Tibial nerve (tissue), 4 donors: ENCODE measurements around the gene IP6K3. TPM values are rescaled to one million over a fixed set of nuclear protein-coding genes. Genes with fewer than 3 reads are reported as not detected.

Experiments
- DNase-seq, 2 donors: peaks; one replicate each; pipeline ENCODE4 v3.0.0-alpha.2; 2019; ENCODE audit warnings: low spot score in 2 of 2
- H3K27ac ChIP-seq, 4 donors: fragments of 200-600 bp; sonication (generic) in 3 of 4; one replicate each; pipeline ENCODE4 v1.5.1; 2017 to 2019; ENCODE audit warnings: mild to moderate bottlenecking in 1 of 4
- H3K27me3 ChIP-seq, 2 donors: fragments of 200-600 bp; sonication (generic) in 1 of 2; one replicate each; pipeline versions ENCODE4 v1.5.1 to v1.6.0; 2017 to 2019
- H3K36me3 ChIP-seq, 3 donors: fragments of 200-600 bp; sonication (generic); one replicate each; pipeline ENCODE4 v1.5.1; 2018 to 2019
- H3K4me1 ChIP-seq, 4 donors: fragments of 200-600 bp; sonication (generic) in 3 of 4; one replicate each; pipeline ENCODE4 v1.5.1; 2017 to 2019
- H3K4me3 ChIP-seq, 4 donors: fragments of 200-600 bp; sonication (generic) in 3 of 4; one replicate each; pipeline ENCODE4 v1.5.1; 2017 to 2019; ENCODE audit warnings: mild to moderate bottlenecking in 1 of 4, moderate library complexity in 1 of 4
- H3K9me3 ChIP-seq, 4 donors: fragments of 200-600 bp; sonication (generic) in 3 of 4; one replicate each; pipeline ENCODE4 v1.5.1; 2017 to 2019
- EP300 ChIP-seq, 2 donors: sonication (generic); formaldehyde crosslinking; IDR thresholded peaks; one replicate each; pipeline ENCODE4 v1.6.1; 2017; ENCODE audit warnings: antibody characterized with exemption in 2 of 2, mild to moderate bottlenecking in 1 of 2
- POLR2A ChIP-seq, 2 donors: fragments of 450-650 bp; IDR thresholded peaks; one replicate each; pipeline ENCODE4 v1.6.1; 2017; ENCODE audit warnings: antibody characterized with exemption in 2 of 2, mild to moderate bottlenecking in 2 of 2, moderate library complexity in 2 of 2
- WGBS, 2 donors: methylation state at CpG; one replicate each; pipeline ENCODE4 v1.1.5; 2018; 5-methylcytosine and 5-hydroxymethylcytosine counted together
- total RNA-seq, 4 donors: library from RNA; depleted of rRNA; stranded (reverse); fragments of >200 nt; gene quantifications; one replicate each; pipeline ENCODE4 v1.1.0, GENCODE V29; 2016
- TF ChIP-seq, protein P1 (sequence below), 5 experiments: fragments of 200-600 bp in 3 of 5; fragments of 450-650 bp in 2 of 5; sonication (generic) in 3 of 5; IDR thresholded peaks; one replicate each; pipeline ENCODE4 v1.5.1; 2016 to 2019; ENCODE audit warnings: antibody characterized with exemption in 5 of 5, mild to moderate bottlenecking in 3 of 5, moderate library complexity in 2 of 5

IP6K3 gene
- total RNA-seq, 4 donors from 2014 or later: 0.39 to 3.0 (median 1.7) TPM

DNA sequence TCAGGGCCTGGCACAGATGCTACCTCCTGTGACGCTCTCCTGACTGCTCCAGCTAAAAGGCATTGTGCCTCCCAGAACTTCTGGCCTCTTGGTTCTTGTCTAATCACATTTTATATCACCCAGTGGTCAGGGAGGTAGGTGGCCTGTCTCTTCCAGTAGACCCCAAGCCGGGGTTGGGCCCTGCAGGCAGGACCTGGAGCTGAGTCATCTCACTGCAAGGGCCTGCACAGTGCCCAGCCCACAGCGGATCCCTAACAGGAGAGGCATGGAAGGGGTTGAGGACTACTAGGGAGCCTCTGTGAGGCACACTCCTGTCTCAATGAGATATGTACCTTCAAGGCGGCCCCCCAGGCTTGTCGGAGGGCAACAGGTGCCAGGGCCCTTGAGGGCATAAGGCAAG is 35.9 kb upstream of the IP6K3 start:
- DNase-seq: no peak
- Histone ChIP-seq H3K36me3 (peaks cover 5 to 84% (median 34%) of the 10 kb centered on the region in 3 donors), H3K27me3 (no peaks in the 10 kb centered on the region), H3K4me3 (no peak overlapping the region), H3K9me3 (no peaks in the 10 kb centered on the region), H3K4me1 (peaks cover 0 to 45% (median 21%) of the 10 kb centered on the region in 4 donors), H3K27ac (no peak overlapping the region)
- TF ChIP-seq EP300 (IDR thresholded peaks at IDR 0.05) (no peak), POLR2A (IDR thresholded peaks at IDR 0.05) (no peak)
- TF ChIP-seq, protein P1, sequence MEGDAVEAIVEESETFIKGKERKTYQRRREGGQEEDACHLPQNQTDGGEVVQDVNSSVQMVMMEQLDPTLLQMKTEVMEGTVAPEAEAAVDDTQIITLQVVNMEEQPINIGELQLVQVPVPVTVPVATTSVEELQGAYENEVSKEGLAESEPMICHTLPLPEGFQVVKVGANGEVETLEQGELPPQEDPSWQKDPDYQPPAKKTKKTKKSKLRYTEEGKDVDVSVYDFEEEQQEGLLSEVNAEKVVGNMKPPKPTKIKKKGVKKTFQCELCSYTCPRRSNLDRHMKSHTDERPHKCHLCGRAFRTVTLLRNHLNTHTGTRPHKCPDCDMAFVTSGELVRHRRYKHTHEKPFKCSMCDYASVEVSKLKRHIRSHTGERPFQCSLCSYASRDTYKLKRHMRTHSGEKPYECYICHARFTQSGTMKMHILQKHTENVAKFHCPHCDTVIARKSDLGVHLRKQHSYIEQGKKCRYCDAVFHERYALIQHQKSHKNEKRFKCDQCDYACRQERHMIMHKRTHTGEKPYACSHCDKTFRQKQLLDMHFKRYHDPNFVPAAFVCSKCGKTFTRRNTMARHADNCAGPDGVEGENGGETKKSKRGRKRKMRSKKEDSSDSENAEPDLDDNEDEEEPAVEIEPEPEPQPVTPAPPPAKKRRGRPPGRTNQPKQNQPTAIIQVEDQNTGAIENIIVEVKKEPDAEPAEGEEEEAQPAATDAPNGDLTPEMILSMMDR (IDR thresholded peaks at IDR 0.05): no peak
- WGBS, 2 donors: 94 to 98% methylated on average over 4 to 5 of the region's 5 CpGs

DNA sequence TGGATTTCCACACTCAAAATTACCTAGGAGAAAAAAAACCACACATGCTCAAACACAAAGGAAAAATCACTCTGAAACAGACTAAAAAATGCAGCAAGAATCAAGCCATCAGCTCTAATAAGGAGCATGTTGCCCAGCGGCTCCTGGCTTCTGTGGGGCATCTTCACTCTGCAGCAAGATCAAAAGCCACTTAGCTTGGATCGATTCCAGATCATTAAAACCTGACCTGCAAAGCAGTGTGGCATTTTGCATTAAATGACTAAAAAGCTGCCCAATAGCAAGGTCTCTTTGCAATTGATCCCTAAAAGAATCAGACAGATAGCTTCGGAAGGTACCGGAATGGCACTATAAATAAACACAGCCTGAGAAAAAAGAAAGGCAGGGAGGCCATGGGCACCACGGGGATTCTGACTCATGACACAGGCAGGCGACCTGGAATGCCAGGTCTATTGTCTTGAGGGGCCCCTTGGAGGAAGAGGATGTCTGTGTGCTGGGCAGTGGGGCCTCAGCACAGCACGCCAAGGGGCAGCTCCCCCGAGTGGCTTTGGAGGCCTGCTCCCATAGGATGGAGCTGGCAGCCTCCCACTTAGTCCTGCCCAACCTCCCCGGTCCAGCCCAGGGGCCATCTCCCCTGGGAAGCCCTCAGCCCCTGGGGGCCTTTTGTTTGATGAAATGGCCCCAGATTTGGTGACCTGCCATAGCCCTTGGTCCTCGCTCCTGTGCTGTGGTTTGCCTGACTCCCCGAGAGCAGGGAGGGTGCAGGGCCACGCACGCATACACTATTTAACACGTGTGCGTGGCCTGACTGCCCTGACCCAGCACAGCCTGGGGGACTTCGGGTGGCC is 34.6 kb upstream of the IP6K3 start:
- Histone ChIP-seq H3K27ac (no peak overlapping the region), H3K4me1 (peaks cover 0 to 33% (median 9%) of the 10 kb centered on the region in 4 donors), H3K9me3 (no peaks in the 10 kb centered on the region), H3K4me3 (no peak overlapping the region), H3K36me3 (peaks cover 5 to 96% (median 46%) of the 10 kb centered on the region in 3 donors), H3K27me3 (no peaks in the 10 kb centered on the region)
- no peak for DNase-seq
- WGBS, 2 donors: 67 to 68% methylated on average over 15 to 16 of the region's 16 CpGs
- TF ChIP-seq EP300 (IDR thresholded peaks at IDR 0.05) (no peak), POLR2A (IDR thresholded peaks at IDR 0.05) (no peak)
- TF ChIP-seq, protein P1 (IDR thresholded peaks at IDR 0.05): no peak

DNA sequence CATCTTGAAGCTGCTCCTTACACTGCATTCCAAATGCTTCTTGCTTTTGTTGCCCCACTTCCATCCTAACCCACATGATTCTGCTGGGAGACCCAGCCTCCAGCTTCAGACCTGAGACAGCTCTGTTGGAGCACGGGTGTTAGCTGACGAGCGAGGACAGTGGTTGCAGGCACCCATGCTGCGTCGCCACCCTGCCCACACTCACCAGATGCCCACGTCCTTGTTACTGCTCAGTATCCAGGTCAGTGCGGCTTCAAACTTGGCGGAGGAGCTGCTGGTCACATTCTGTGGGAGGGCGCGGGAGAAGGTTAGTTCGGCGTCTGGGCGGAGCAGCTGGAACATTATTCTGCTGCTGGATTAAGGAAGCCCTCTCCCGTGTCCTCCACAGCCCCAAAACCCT is 33.2 kb upstream of the IP6K3 start:
- WGBS, 2 donors: 84 to 89% methylated on average over 12 to 14 of the region's 14 CpGs
- Histone ChIP-seq H3K4me1 (peaks cover 0 to 18% (median 0%) of the 10 kb centered on the region in 4 donors), H3K4me3 (no peak overlapping the region), H3K36me3 (peaks cover 10 to 100% (median 59%) of the 10 kb centered on the region in 3 donors), H3K9me3 (no peaks in the 10 kb centered on the region), H3K27ac (no peak overlapping the region), H3K27me3 (no peaks in the 10 kb centered on the region)
- DNase-seq: no peak
- no peak for TF ChIP-seq EP300 (IDR thresholded peaks at IDR 0.05)
- TF ChIP-seq, protein P1 (IDR thresholded peaks at IDR 0.05): no peak
- TF ChIP-seq POLR2A (IDR thresholded peaks at IDR 0.05): no peak

DNA sequence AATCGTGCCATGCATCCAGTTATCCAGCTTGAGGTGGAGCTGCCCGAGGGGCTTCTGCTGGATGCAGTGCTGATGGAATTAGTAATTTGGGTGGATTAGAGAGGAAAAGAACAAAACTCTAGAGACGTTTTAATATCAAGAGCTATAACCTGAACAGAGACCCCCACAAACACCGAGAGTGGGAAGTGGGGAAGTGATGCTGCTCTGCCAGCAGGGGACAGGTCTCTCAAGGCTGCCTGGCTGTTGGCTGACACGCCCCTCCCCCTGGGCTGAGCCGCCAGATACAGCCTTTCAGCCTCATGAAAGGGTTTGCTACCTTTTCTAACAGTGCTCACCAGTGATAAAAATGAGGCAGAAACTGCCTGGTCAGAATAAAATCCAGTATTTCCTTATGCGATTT is 32.6 kb upstream of the IP6K3 start:
- peaks cover 0 to 13% (median 0%) of the 10 kb centered on the region in 4 donors for H3K4me1 ChIP-seq
- WGBS, 2 donors: 75 to 76% methylated on average over 7 of the region's 7 CpGs
- no peak for DNase-seq
- no peak for TF ChIP-seq POLR2A (IDR thresholded peaks at IDR 0.05)
- TF ChIP-seq, protein P1 (IDR thresholded peaks at IDR 0.05): no peak
- no peak for TF ChIP-seq EP300 (IDR thresholded peaks at IDR 0.05)
- H3K36me3 ChIP-seq: peaks cover 11 to 100% (median 62%) of the 10 kb centered on the region in 3 donors
- no peak overlapping the region for H3K27ac ChIP-seq
- no peak overlapping the region for H3K4me3 ChIP-seq
- no peaks in the 10 kb centered on the region for H3K27me3 ChIP-seq
- no peaks in the 10 kb centered on the region for H3K9me3 ChIP-seq

DNA sequence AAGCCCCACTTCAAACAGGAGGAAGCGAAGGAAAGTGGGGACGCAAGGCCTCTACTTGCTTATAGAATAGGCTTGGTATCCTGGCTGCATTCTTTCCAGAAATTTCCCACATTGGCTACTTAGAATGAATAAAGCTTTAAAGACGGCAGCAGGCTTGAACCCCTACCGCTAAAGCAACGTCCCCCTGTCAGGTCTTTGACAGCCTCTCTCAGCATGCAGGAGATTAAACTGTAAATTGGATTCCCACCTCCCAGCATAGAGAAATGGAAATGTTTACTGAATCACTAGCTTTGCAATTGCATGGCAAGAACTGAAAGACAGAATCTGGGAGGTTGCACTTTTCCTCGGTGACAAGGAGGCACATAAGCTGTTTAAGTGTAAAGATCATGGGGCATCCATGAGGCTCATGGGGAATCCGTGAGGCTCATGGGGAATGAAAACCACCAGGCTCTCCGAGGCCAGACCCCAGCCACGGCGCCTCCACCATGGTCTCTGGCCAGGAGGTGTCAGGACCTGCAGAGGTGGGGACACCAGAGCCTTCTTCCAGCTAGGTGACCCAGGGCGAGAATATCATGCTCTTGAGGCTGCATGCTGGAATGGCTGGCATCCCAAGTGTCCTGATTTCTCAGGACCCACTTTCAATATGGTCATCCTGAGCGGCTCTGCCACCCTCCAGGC is 31.9 kb upstream of the IP6K3 start:
- WGBS, 2 donors: 80 to 87% methylated on average over 11 to 12 of the region's 12 CpGs
- no peak for DNase-seq
- no peak for TF ChIP-seq POLR2A (IDR thresholded peaks at IDR 0.05)
- TF ChIP-seq, protein P1 (IDR thresholded peaks at IDR 0.05): no peak
- no peak for TF ChIP-seq EP300 (IDR thresholded peaks at IDR 0.05)
- Histone ChIP-seq H3K36me3 (peaks cover 11 to 99% (median 57%) of the 10 kb centered on the region in 3 donors), H3K9me3 (no peaks in the 10 kb centered on the region), H3K4me3 (no peak overlapping the region), H3K27ac (no peak overlapping the region), H3K27me3 (no peaks in the 10 kb centered on the region), H3K4me1 (peaks cover 0 to 13% (median 0%) of the 10 kb centered on the region in 4 donors)
